GM12878 (cell line): ENCODE results near the gene SIRT7. TPM values are rescaled to one million over a fixed set of nuclear protein-coding genes. Genes with fewer than 3 reads are reported as not detected.

ENCODE experiments used
- ATAC-seq: fragments of 200-7000 bp; cut with Tn5 transposase; 3 replicates; pipeline ENCODE4 v1.9.1; 2020; ENCODE audit warnings: mild to moderate bottlenecking, moderate library complexity
- BruUV-seq: library from RNA; stranded (reverse); fragments of 400-500 nt; replicated peaks from 2 replicates; lab custom pipeline; 2021; lab: Mats Ljungman, UMichigan
- CTCF ChIA-PET: fragments of 300-600 bp; sonication (Branson Sonifier 250); formaldehyde crosslinking; extraction: SDS; loops from one replicate; lab custom pipeline; 2021; ENCODE audit warnings: inconsistent platforms; lab: Yijun Ruan, JAX
- POLR2A ChIA-PET: fragments of 350-600 bp; formaldehyde crosslinking; extraction: SDS; loops from one replicate; lab custom pipeline; 2021; ENCODE audit warnings: inconsistent platforms; lab: Charles Lee
- RAD21 ChIA-PET: fragments of 300-600 bp; sonication (Branson Sonifier 250); formaldehyde crosslinking; loops from one replicate; lab custom pipeline; 2023; ENCODE audit warnings: antibody characterized with exemption; ENCODE audit not compliant: unreplicated experiment; lab: Charles Lee
- SMC1A ChIA-PET: fragments of 300-600 bp; sonication (Branson Sonifier 250); formaldehyde crosslinking; loops from one replicate; lab custom pipeline; 2023; ENCODE audit not compliant: unreplicated experiment, uncharacterized antibody; lab: Charles Lee
- DNase-seq: peaks from one replicate; pipeline ENCODE4 v3.0.0-alpha.2; 2011; ENCODE audit warnings: low read depth, low spot score
- FAIRE-seq: peaks from 3 replicates; lab custom pipeline; 2011; peaks lifted over from hg19 to GRCh38; lab: Jason Lieb, UNC
- H2AFZ ChIP-seq: 2 replicates; pipeline ENCODE4 v1.6.0; 2011; ENCODE audit warnings: low read depth, low read length, control low read depth; ENCODE audit not compliant: control insufficient read depth
- H3K27ac ChIP-seq: 2 replicates; pipeline ENCODE4 v1.5.1; 2011; ENCODE audit warnings: control low read depth; ENCODE audit not compliant: control insufficient read depth, insufficient read depth
- H3K27me3 ChIP-seq, 2 experiments: replicated peaks in 1 of 2; 2 replicates each; pipeline versions ENCODE4 v1.6.0 to v1.6.1; 2011; ENCODE audit warnings: low read length in 1 of 2; ENCODE audit not compliant: control insufficient read depth in 2 of 2, insufficient read depth in 2 of 2
- H3K36me3 ChIP-seq, 2 experiments: 2 replicates each; pipeline ENCODE4 v1.5.1; 2011; ENCODE audit warnings: low read length in 1 of 2; ENCODE audit not compliant: control insufficient read depth in 2 of 2, insufficient read depth in 2 of 2
- H3K4me1 ChIP-seq: 2 replicates; pipeline ENCODE4 v1.6.1; 2011; ENCODE audit warnings: mild to moderate bottlenecking, low read length, moderate library complexity, mixed read lengths; ENCODE audit not compliant: control insufficient read depth, insufficient read depth
- H3K4me2 ChIP-seq: 2 replicates; pipeline ENCODE4 v1.6.0; 2011; ENCODE audit warnings: control low read depth; ENCODE audit not compliant: control insufficient read depth, insufficient read depth
- H3K4me3 ChIP-seq: fragments of 200-600 bp; sonication (generic); 2 replicates; pipeline ENCODE4 v1.5.1; 2016
- H3K79me2 ChIP-seq: 2 replicates; pipeline ENCODE4 v1.6.0; 2011; ENCODE audit warnings: low read length; ENCODE audit not compliant: control insufficient read depth, insufficient read depth
- H3K9ac ChIP-seq: 2 replicates; pipeline ENCODE4 v1.8.0; 2011; ENCODE audit warnings: low read length, control low read depth, mixed read lengths; ENCODE audit not compliant: control insufficient read depth, insufficient read depth
- H3K9me3 ChIP-seq: replicated peaks from 3 replicates; pipeline ENCODE4 v1.5.1; 2011; ENCODE audit warnings: mild to moderate bottlenecking, low read length; ENCODE audit not compliant: control insufficient read depth, insufficient read depth
- H4K20me1 ChIP-seq: 2 replicates; pipeline ENCODE4 v1.6.0; 2011; ENCODE audit not compliant: control insufficient read depth, insufficient read depth
- FOXK2 ChIP-seq: fragments of 450-650 bp; IDR thresholded peaks from 2 replicates; pipeline ENCODE4 v1.6.1; 2017; ENCODE audit warnings: mild to moderate bottlenecking, moderate library complexity
- HDAC2 ChIP-seq: fragments of 200-600 bp; sonication (generic); IDR thresholded peaks from 2 replicates; pipeline ENCODE4 v1.6.1; 2017
- POLR2A ChIP-seq: IDR thresholded peaks from 2 replicates; pipeline ENCODE4 v1.6.1; 2011; ENCODE audit warnings: low read depth, mild to moderate bottlenecking, low read length
- PRDM15 ChIP-seq: fragments of 450-650 bp; formaldehyde crosslinking; IDR thresholded peaks from 2 replicates; pipeline ENCODE4 v1.4.0; 2020; ENCODE audit warnings: mild to moderate bottlenecking, moderate library complexity
- SIN3A ChIP-seq: IDR thresholded peaks from 2 replicates; pipeline ENCODE4 v1.6.1; 2012; ENCODE audit warnings: low read depth, low read length, improper control_type of control experiment
- SIX5 ChIP-seq: IDR thresholded peaks from 2 replicates; pipeline ENCODE4 v1.6.1; 2011; ENCODE audit warnings: mild to moderate bottlenecking, low read depth, low read length, moderate library complexity; ENCODE audit not compliant: severe bottlenecking
- TAF1 ChIP-seq: IDR thresholded peaks from 2 replicates; pipeline ENCODE4 v1.6.1; 2011; ENCODE audit warnings: mild to moderate bottlenecking, low read depth, low read length, borderline replicate concordance
- YY1 ChIP-seq: IDR thresholded peaks from 2 replicates; pipeline ENCODE4 v1.6.1; 2011; ENCODE audit warnings: low read depth, mild to moderate bottlenecking, low read length
- WGBS: methylation state at CpG from one replicate; pipeline ENCODE4 v1.1.6; 2016; ENCODE audit warnings: low lambda C conversion rate; ENCODE audit not compliant: insufficient replicate concordance, insufficient coverage; ENCODE audit errors: missing lambda C conversion rate; 5-methylcytosine and 5-hydroxymethylcytosine counted together
- in situ Hi-C: fragments of 300-500 bp; cut with MboI; formaldehyde crosslinking; loops from 9 replicates; pipeline ENCODE4 v1.14.3; 2018; ENCODE audit warnings: mixed read lengths
- intact Hi-C: fragments of 100-400 bp; cut with micrococcal nuclease; formaldehyde crosslinking; loops from one replicate; pipeline ENCODE4 v1.14.2; 2022; ENCODE audit not compliant: unreplicated experiment
- polyA plus RNA-seq, 11 experiments: library from polyadenylated mRNA; depleted of rRNA in 4 of 11; unstranded in 6 of 11; stranded (reverse) in 5 of 11; fragments of >200 nt; fragmentation: Nextera tagmentation in 4 of 11; fragmentation: Illumina TruSeq in 1 of 11; extraction: Ambion mirVana in 4 of 11; extraction: Trizol in 1 of 11; gene quantifications; 1 replicate in 1 of 11; 2 replicates in 10 of 11; pipeline versions ENCODE4 v1.2.1 to v1.2.3, GENCODE V29; 2011 to 2016; ENCODE audit warnings: inconsistent platforms in 2 of 11, missing spikeins in 2 of 11, low read depth in 1 of 11
- total RNA-seq, 4 experiments: library from RNA; depleted of rRNA in 3 of 4; stranded (reverse); fragments of >200 nt in 3 of 4; fragmentation: Illumina TruSeq in 1 of 4; extraction: Trizol in 1 of 4; gene quantifications; 2 replicates each; pipeline versions ENCODE4 v1.2.1 to v1.2.3, GENCODE V29; 2013 to 2021

The SIRT7 gene
- total and polyA plus RNA-seq, 10 of the 15 experiments (the other 5 are each of a cell fraction or from before 2014, with no cell fraction given), result 1.2 to 56.2 (median 22.7) TPM

- no peak for FAIRE-seq
- Histone ChIP-seq H3K79me2 (peaks cover 49% of the 10 kb centered on the region), H2AFZ (no peak overlapping the region), H3K4me2 (peak overlapping the region; percentile 97), H3K27me3 (no peaks in the 10 kb centered on the region), H3K27ac (no peak overlapping the region)
- WGBS, result 98% methylated on average over 16 of the region's 16 CpGs
- in situ Hi-C loops (no loop called here), intact Hi-C loops (no loop called here)
- DNase-seq, result no peak
- RAD21 ChIA-PET, result no interaction called here
- CTCF ChIA-PET, result no interaction called here
- no TSS peak for BruUV-seq
- POLR2A ChIA-PET, result interaction anchor here (0.9 kb wide), 1 partner anchor 10 kb away, joined by 3 read pairs; no protein-coding TSS in a partner anchor
- TF ChIP-seq YY1, result no peak
- TF ChIP-seq POLR2A, result 0 out of 2 replicates have a peak, but pooled peaks have one; percentile 17
- TF ChIP-seq, all 136 proteins: peak for 1
- Histone ChIP-seq H3K36me3 (peaks cover 24 to 29% of the 10 kb centered on the region in 2 experiments; a peak in 3 of 4 replicates), H3K4me3 (0 out of 2 replicates have a peak overlapping the region, but pooled peaks have one; percentile 91), H3K9me3 (no peaks in the 10 kb centered on the region), H3K9ac (no peak overlapping the region), H3K4me1 (peaks cover 26% of the 10 kb centered on the region), H4K20me1 (0 out of 2 replicates have a peak, but pooled peaks cover 3% of the 10 kb centered on the region)
- SMC1A ChIA-PET, result no interaction called here
- ATAC-seq, result no peak
Observed at GRCh38 chr17:81888988-81889595, 28.9 kb downstream of the SIRT7 start.

GRCh38 chr17:81888105-81888987 is 29.6 kb downstream of the SIRT7 start:
- FAIRE-seq (no peak), DNase-seq (no peak), ATAC-seq (no peak)
- Histone ChIP-seq H3K27ac (no peak overlapping the region), H3K36me3 (peaks cover 24 to 29% of the 10 kb centered on the region in 2 experiments; a peak in 3 of 4 replicates), H3K4me1 (peaks cover 21% of the 10 kb centered on the region), H4K20me1 (0 out of 2 replicates have a peak, but pooled peaks cover 3% of the 10 kb centered on the region), H3K9ac (no peak overlapping the region), H3K27me3 (no peaks in the 10 kb centered on the region), H2AFZ (no peak overlapping the region), H3K9me3 (no peaks in the 10 kb centered on the region), H3K79me2 (peaks cover 44% of the 10 kb centered on the region), H3K4me2 (no peak overlapping the region), H3K4me3 (no peak overlapping the region)
- CTCF ChIA-PET, result no interaction called here
- RAD21 ChIA-PET, result no interaction called here
- intact Hi-C loops, result no loop called here
- POLR2A ChIA-PET, result interaction anchor here (0.6 to 0.9 kb wide), 3 partner anchors 9 to 32 kb away, joined by 3 to 5 read pairs (median 3); no protein-coding TSS in a partner anchor
- in situ Hi-C loops, result no loop called here
- WGBS, result 98% methylated on average over 41 of the region's 44 CpGs
- no TSS peak for BruUV-seq
- SMC1A ChIA-PET, result no interaction called here
- TF ChIP-seq FOXK2 (no peak), TAF1 (no peak), HDAC2 (no peak), PRDM15 (CRISPR knock-in tag) (no peak), SIX5 (no peak), SIN3A (no peak)
